ENCODE measurements around the gene SMYD4.
A peak's percentile ranks its signal among the peaks of the same experiment; 100 is the strongest.
"Not testable (repeated sequence)": the region's sequence is repeated elsewhere in the genome, so short reads cannot be mapped to it uniquely, and the experiment has no call there.

Gene SMYD4

GRCh38 chr17:1754430-1755112 is 75.1 kb downstream of the SMYD4 start:
- DNase-seq (ENCODE audit: low spot score), result no peak

- DNase-seq (ENCODE audit: low spot score), result no peak
Observed at GRCh38 chr17:1753767-1754429, 75.8 kb downstream of the SMYD4 start.

- peak; percentile 52 for DNase-seq (ENCODE audit: low spot score)
Observed at GRCh38 chr17:1752425-1753262, 77.1 kb downstream of the SMYD4 start.

- no peak for DNase-seq (ENCODE audit: low spot score)
Observed at GRCh38 chr17:1750628-1751027, 79.1 kb downstream of the SMYD4 start.

- DNase-seq (ENCODE audit: low spot score), result no peak
Observed at GRCh38 chr17:1746975-1747543, 82.6 kb downstream of the SMYD4 start.

GRCh38 chr17:1745513-1746020 is 84.1 kb downstream of the SMYD4 start:
- DNase-seq (ENCODE audit: low spot score), result no peak

- no peak for DNase-seq (ENCODE audit: low spot score)
Observed at GRCh38 chr17:1744551-1745512, 84.9 kb downstream of the SMYD4 start.

GRCh38 chr17:1743088-1743439 is 86.6 kb downstream of the SMYD4 start:
- DNase-seq (ENCODE audit: low spot score), result no peak

- no peak for DNase-seq (ENCODE audit: low spot score)
Observed at GRCh38 chr17:1742371-1743087, 87.2 kb downstream of the SMYD4 start, which contains the start of gene SERPINF2. TSS of gene SERPINF2 (plus strand) at chr17:1742871. CDS start at chr17:1744996, 2,125 bp downstream.

- DNase-seq (ENCODE audit: low spot score), result not testable (repeated sequence)
Observed at GRCh38 chr17:1741899-1742298, 87.8 kb downstream of the SMYD4 start.

GRCh38 chr17:1737531-1738291 is 92.0 kb downstream of the SMYD4 start:
- no peak for DNase-seq (ENCODE audit: low spot score)

- no peak for DNase-seq (ENCODE audit: low spot score)
Observed at GRCh38 chr17:1736348-1737281, 93.1 kb downstream of the SMYD4 start.

- DNase-seq (ENCODE audit: low spot score), result no peak
Observed at GRCh38 chr17:1735834-1736347, 93.8 kb downstream of the SMYD4 start.

GRCh38 chr17:1735418-1735817 is 94.3 kb downstream of the SMYD4 start:
- DNase-seq (ENCODE audit: low spot score), result no peak

- DNase-seq (ENCODE audit: low spot score), result no peak
Observed at GRCh38 chr17:1733759-1734158, 95.9 kb downstream of the SMYD4 start.

- DNase-seq (ENCODE audit: low spot score), result no peak
Observed at GRCh38 chr17:1732833-1733321, 96.8 kb downstream of the SMYD4 start.

GRCh38 chr17:1732241-1732832 is 97.4 kb downstream of the SMYD4 start:
- DNase-seq (ENCODE audit: low spot score), result no peak

- DNase-seq (ENCODE audit: low spot score), result no peak
Observed at GRCh38 chr17:1731194-1731506, 98.6 kb downstream of the SMYD4 start.

Measured in pons (tissue), 1 donor.